ENCODE data around the gene TNFRSF1B.

Gene TNFRSF1B

GRCh38 chr1:12182410-12182984, 15.7 kb downstream of the TNFRSF1B start:
- Histone ChIP-seq H3K4me1 (ENCODE audit: control insufficient read depth, insufficient read depth, low read length) (peaks cover 44% of the 10 kb centered on the region), H3K27me3 (ENCODE audit: control insufficient read depth, insufficient read depth, low read length) (no peaks in the 10 kb centered on the region), H3K4me3 (ENCODE audit: low read length) (no peak overlapping the region), H3K9me3 (replicated peaks; ENCODE audit: low read length) (no peaks in the 10 kb centered on the region), H3K9ac (ENCODE audit: low read depth, low read length) (no peak overlapping the region), H3K36me3 (ENCODE audit: insufficient read depth, low read length) (no peaks in the 10 kb centered on the region), H3K4me2 (ENCODE audit: low read length) (no peak overlapping the region)

- Histone ChIP-seq H3K36me3 (ENCODE audit: insufficient read depth, low read length) (no peaks in the 10 kb centered on the region), H3K27me3 (ENCODE audit: control insufficient read depth, insufficient read depth, low read length) (peaks cover under 1% of the 10 kb centered on the region), H3K4me2 (ENCODE audit: low read length) (no peak overlapping the region), H3K9ac (ENCODE audit: low read depth, low read length) (no peak overlapping the region), H3K4me1 (ENCODE audit: control insufficient read depth, insufficient read depth, low read length) (peaks cover 37% of the 10 kb centered on the region), H3K4me3 (ENCODE audit: low read length) (no peak overlapping the region), H3K9me3 (replicated peaks; ENCODE audit: low read length) (no peaks in the 10 kb centered on the region)
These were observed 16.5 kb downstream of the TNFRSF1B start for GRCh38 chr1:12183095-12183794.

GRCh38 chr1:12184008-12184681, 17.4 kb downstream of the TNFRSF1B start:
- Histone ChIP-seq H3K4me1 (ENCODE audit: control insufficient read depth, insufficient read depth, low read length) (peaks cover 28% of the 10 kb centered on the region), H3K27me3 (ENCODE audit: control insufficient read depth, insufficient read depth, low read length) (peaks cover 8% of the 10 kb centered on the region)

GRCh38 chr1:12185036-12185917, 18.5 kb downstream of the TNFRSF1B start:
- H3K4me2 ChIP-seq (ENCODE audit: low read length): peak overlapping the region; percentile 66
- H3K4me3 ChIP-seq (ENCODE audit: low read length): no peak overlapping the region
- H3K4me1 ChIP-seq (ENCODE audit: control insufficient read depth, insufficient read depth, low read length): peaks cover 27% of the 10 kb centered on the region
- H3K9ac ChIP-seq (ENCODE audit: low read depth, low read length): peak overlapping the region; percentile 78
- H3K9me3 ChIP-seq (replicated peaks; ENCODE audit: low read length): no peaks in the 10 kb centered on the region
- no peaks in the 10 kb centered on the region for H3K36me3 ChIP-seq (ENCODE audit: insufficient read depth, low read length)
- H3K27me3 ChIP-seq (ENCODE audit: control insufficient read depth, insufficient read depth, low read length): peaks cover 16% of the 10 kb centered on the region

More at GRCh38 chr1:12184008-12184681, 17.4 kb downstream of the TNFRSF1B start:
- H3K4me3 ChIP-seq (ENCODE audit: low read length): peak overlapping the region; percentile 26
- H3K9ac ChIP-seq (ENCODE audit: low read depth, low read length): peak overlapping the region; percentile 78
- no peaks in the 10 kb centered on the region for H3K9me3 ChIP-seq (replicated peaks; ENCODE audit: low read length)
- no peaks in the 10 kb centered on the region for H3K36me3 ChIP-seq (ENCODE audit: insufficient read depth, low read length)
- H3K4me2 ChIP-seq (ENCODE audit: low read length): peak overlapping the region; percentile 66

- Histone ChIP-seq H3K27me3 (ENCODE audit: control insufficient read depth, insufficient read depth, low read length) (peaks cover 16% of the 10 kb centered on the region), H3K9ac (ENCODE audit: low read depth, low read length) (no peak overlapping the region), H3K4me3 (ENCODE audit: low read length) (no peak overlapping the region), H3K9me3 (replicated peaks; ENCODE audit: low read length) (no peaks in the 10 kb centered on the region), H3K4me2 (ENCODE audit: low read length) (no peak overlapping the region), H3K4me1 (ENCODE audit: control insufficient read depth, insufficient read depth, low read length) (peaks cover 27% of the 10 kb centered on the region), H3K36me3 (ENCODE audit: insufficient read depth, low read length) (no peaks in the 10 kb centered on the region)
These were observed 19.3 kb downstream of the TNFRSF1B start for GRCh38 chr1:12185918-12186678.

GRCh38 chr1:12186679-12186985, 19.8 kb downstream of the TNFRSF1B start:
- H3K36me3 ChIP-seq (ENCODE audit: insufficient read depth, low read length): no peaks in the 10 kb centered on the region

GRCh38 chr1:12188115-12188514, 21.3 kb downstream of the TNFRSF1B start:
- Histone ChIP-seq H3K4me3 (ENCODE audit: low read length) (no peak overlapping the region), H3K36me3 (ENCODE audit: insufficient read depth, low read length) (no peaks in the 10 kb centered on the region), H3K27me3 (ENCODE audit: control insufficient read depth, insufficient read depth, low read length) (peaks cover 19% of the 10 kb centered on the region), H3K9me3 (replicated peaks; ENCODE audit: low read length) (no peaks in the 10 kb centered on the region), H3K4me2 (ENCODE audit: low read length) (no peak overlapping the region), H3K9ac (ENCODE audit: low read depth, low read length) (no peak overlapping the region), H3K4me1 (ENCODE audit: control insufficient read depth, insufficient read depth, low read length) (peaks cover 27% of the 10 kb centered on the region)

More at GRCh38 chr1:12186679-12186985, 19.8 kb downstream of the TNFRSF1B start:
- H3K4me3 ChIP-seq (ENCODE audit: low read length): no peak overlapping the region
- H3K4me2 ChIP-seq (ENCODE audit: low read length): no peak overlapping the region
- peaks cover 16% of the 10 kb centered on the region for H3K27me3 ChIP-seq (ENCODE audit: control insufficient read depth, insufficient read depth, low read length)
- H3K4me1 ChIP-seq (ENCODE audit: control insufficient read depth, insufficient read depth, low read length): peaks cover 27% of the 10 kb centered on the region
- H3K9me3 ChIP-seq (replicated peaks; ENCODE audit: low read length): no peaks in the 10 kb centered on the region
- H3K9ac ChIP-seq (ENCODE audit: low read depth, low read length): no peak overlapping the region

- Histone ChIP-seq H3K27me3 (ENCODE audit: control insufficient read depth, insufficient read depth, low read length) (peaks cover 19% of the 10 kb centered on the region), H3K4me1 (ENCODE audit: control insufficient read depth, insufficient read depth, low read length) (peaks cover 25% of the 10 kb centered on the region), H3K9me3 (replicated peaks; ENCODE audit: low read length) (no peaks in the 10 kb centered on the region), H3K4me3 (ENCODE audit: low read length) (no peak overlapping the region), H3K4me2 (ENCODE audit: low read length) (no peak overlapping the region), H3K36me3 (ENCODE audit: insufficient read depth, low read length) (no peaks in the 10 kb centered on the region), H3K9ac (ENCODE audit: low read depth, low read length) (no peak overlapping the region)
These were observed 22.0 kb downstream of the TNFRSF1B start for GRCh38 chr1:12188657-12189327.

- Histone ChIP-seq H3K4me1 (ENCODE audit: control insufficient read depth, insufficient read depth, low read length) (peaks cover 20% of the 10 kb centered on the region), H3K9ac (ENCODE audit: low read depth, low read length) (no peak overlapping the region), H3K9me3 (replicated peaks; ENCODE audit: low read length) (no peaks in the 10 kb centered on the region), H3K4me2 (ENCODE audit: low read length) (no peak overlapping the region), H3K27me3 (ENCODE audit: control insufficient read depth, insufficient read depth, low read length) (peaks cover 19% of the 10 kb centered on the region), H3K36me3 (ENCODE audit: insufficient read depth, low read length) (no peaks in the 10 kb centered on the region), H3K4me3 (ENCODE audit: low read length) (no peak overlapping the region)
These were observed 22.5 kb downstream of the TNFRSF1B start for GRCh38 chr1:12189328-12189682.

- Histone ChIP-seq H3K9ac (ENCODE audit: low read depth, low read length) (no peak overlapping the region), H3K4me1 (ENCODE audit: control insufficient read depth, insufficient read depth, low read length) (no peaks in the 10 kb centered on the region), H3K27me3 (ENCODE audit: control insufficient read depth, insufficient read depth, low read length) (peaks cover 19% of the 10 kb centered on the region), H3K9me3 (replicated peaks; ENCODE audit: low read length) (no peaks in the 10 kb centered on the region), H3K4me2 (ENCODE audit: low read length) (no peak overlapping the region), H3K36me3 (ENCODE audit: insufficient read depth, low read length) (no peaks in the 10 kb centered on the region), H3K4me3 (ENCODE audit: low read length) (no peak overlapping the region)
These were observed 24.6 kb downstream of the TNFRSF1B start for GRCh38 chr1:12191242-12192032.
